Suprapubic skin (tissue), 3 donors: ENCODE results near the gene BRIP1.

Source experiments
- POLR2A ChIP-seq, 2 donors: fragments of 450-650 bp; IDR thresholded peaks; one replicate each; pipeline ENCODE4 v1.6.1; 2017; ENCODE audit warnings: antibody characterized with exemption in 2 of 2, mild to moderate bottlenecking in 2 of 2, moderate library complexity in 2 of 2
- TF ChIP-seq, protein P1 (sequence below), 2 donors: fragments of 200-600 bp in 1 of 2; fragments of 450-650 bp in 1 of 2; sonication (generic) in 1 of 2; IDR thresholded peaks; one replicate each; pipeline ENCODE4 v1.5.1; 2016 to 2019; ENCODE audit warnings: antibody characterized with exemption in 2 of 2, mild to moderate bottlenecking in 1 of 2, moderate library complexity in 1 of 2

GRCh38 chr17:61632826-61633225, 230.5 kb downstream of the BRIP1 start:
- TF ChIP-seq POLR2A (IDR thresholded peaks at IDR 0.05): no peak
- TF ChIP-seq, protein P1, sequence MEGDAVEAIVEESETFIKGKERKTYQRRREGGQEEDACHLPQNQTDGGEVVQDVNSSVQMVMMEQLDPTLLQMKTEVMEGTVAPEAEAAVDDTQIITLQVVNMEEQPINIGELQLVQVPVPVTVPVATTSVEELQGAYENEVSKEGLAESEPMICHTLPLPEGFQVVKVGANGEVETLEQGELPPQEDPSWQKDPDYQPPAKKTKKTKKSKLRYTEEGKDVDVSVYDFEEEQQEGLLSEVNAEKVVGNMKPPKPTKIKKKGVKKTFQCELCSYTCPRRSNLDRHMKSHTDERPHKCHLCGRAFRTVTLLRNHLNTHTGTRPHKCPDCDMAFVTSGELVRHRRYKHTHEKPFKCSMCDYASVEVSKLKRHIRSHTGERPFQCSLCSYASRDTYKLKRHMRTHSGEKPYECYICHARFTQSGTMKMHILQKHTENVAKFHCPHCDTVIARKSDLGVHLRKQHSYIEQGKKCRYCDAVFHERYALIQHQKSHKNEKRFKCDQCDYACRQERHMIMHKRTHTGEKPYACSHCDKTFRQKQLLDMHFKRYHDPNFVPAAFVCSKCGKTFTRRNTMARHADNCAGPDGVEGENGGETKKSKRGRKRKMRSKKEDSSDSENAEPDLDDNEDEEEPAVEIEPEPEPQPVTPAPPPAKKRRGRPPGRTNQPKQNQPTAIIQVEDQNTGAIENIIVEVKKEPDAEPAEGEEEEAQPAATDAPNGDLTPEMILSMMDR (IDR thresholded peaks at IDR 0.05): no peak
